HCT116 (cell line): Measurements from ENCODE around the gene SLC5A12. TPM values are rescaled to one million over a fixed set of nuclear protein-coding genes. Genes with fewer than 3 reads are reported as not detected.

Experiments used
- ATAC-seq: fragments of 200-7000 bp; cut with Tn5 transposase; 2 replicates; pipeline ENCODE4 v1.9.1; 2020; ENCODE audit warnings: mild to moderate bottlenecking, moderate library complexity
- BruUV-seq: library from RNA; stranded (reverse); fragments of 400-500 nt; replicated peaks from 2 replicates; lab custom pipeline; 2021; lab: Mats Ljungman, UMichigan
- CTCF ChIA-PET: fragments of 300-600 bp; sonication (Branson Sonifier 250); formaldehyde crosslinking; loops from one replicate; lab custom pipeline; 2021; ENCODE audit warnings: antibody characterized with exemption; lab: Charles Lee
- POLR2A ChIA-PET: fragments of 300-600, 350-600 bp; sonication (Branson Sonifier 250); formaldehyde crosslinking; loops from one replicate; lab custom pipeline; 2021; ENCODE audit warnings: antibody characterized with exemption; lab: Charles Lee
- RAD21 ChIA-PET, 2 experiments: fragments of 300-600 bp; sonication (Branson Sonifier 250); formaldehyde crosslinking; loops; one replicate each; lab custom pipeline; 2023; ENCODE audit warnings: low total read pairs in 2 of 2; ENCODE audit not compliant: uncharacterized antibody in 2 of 2, unreplicated experiment in 2 of 2, low non-redundant PET in 1 of 2; lab: Charles Lee
- DNase-seq: peaks from one replicate; pipeline ENCODE4 v3.0.0-alpha.2; 2010; ENCODE audit warnings: low read depth, low spot score
- H2AFZ ChIP-seq: fragments of 200-600 bp; shearing (Covaris generic), sonication (generic); 2 replicates; pipeline ENCODE4 v1.6.1; 2017; ENCODE audit warnings: low read depth, mixed run types, mixed read lengths, antibody characterized with exemption, low read length; ENCODE audit not compliant: poor library complexity, severe bottlenecking
- H3K27ac ChIP-seq: 2 replicates; pipeline ENCODE4 v1.5.1; 2012; ENCODE audit warnings: low read depth, low read length
- H3K27me3 ChIP-seq: fragments of 200-600 bp; sonication (generic); 2 replicates; pipeline ENCODE4 v1.6.1; 2016; ENCODE audit warnings: mixed run types, low read length, mixed read lengths; ENCODE audit not compliant: insufficient read depth
- H3K36me3 ChIP-seq, 2 experiments: fragments of 200-500 bp in 1 of 2; fragments of 200-600 bp in 1 of 2; sonication (Bioruptor generic) in 1 of 2; sonication (generic) in 1 of 2; 2 replicates each; pipeline versions ENCODE4 v1.5.1 to v1.6.1; 2014 to 2016; ENCODE audit warnings: low read length in 2 of 2, inconsistent platforms in 1 of 2, mixed read lengths in 1 of 2, mixed run types in 1 of 2; ENCODE audit not compliant: insufficient read depth in 2 of 2, control insufficient read depth in 1 of 2
- H3K4me1 ChIP-seq, 2 experiments: fragments of 200-600 bp in 1 of 2; sonication (generic) in 1 of 2; 2 replicates each; pipeline versions ENCODE4 v1.5.1 to v1.6.1; 2012 to 2017; ENCODE audit warnings: low read length in 2 of 2, inconsistent platforms in 1 of 2, mild to moderate bottlenecking in 1 of 2, mixed read lengths in 1 of 2, mixed run types in 1 of 2, moderate library complexity in 1 of 2; ENCODE audit not compliant: insufficient read depth in 2 of 2, control insufficient read depth in 1 of 2
- H3K4me2 ChIP-seq: fragments of 200-600 bp; sonication (generic); 2 replicates; pipeline ENCODE4 v1.6.1; 2017; ENCODE audit warnings: mixed run types, low read length, mixed read lengths
- H3K4me3 ChIP-seq, 2 experiments: fragments of 200-600 bp in 1 of 2; sonication (generic) in 1 of 2; replicated peaks in 1 of 2; 2 replicates each; pipeline ENCODE4 v1.5.1; 2011 to 2016; ENCODE audit warnings: low read length in 2 of 2, control low read depth in 1 of 2, low read depth in 1 of 2, mild to moderate bottlenecking in 1 of 2, mixed read lengths in 1 of 2, mixed run types in 1 of 2
- H3K79me2 ChIP-seq: fragments of 200-600 bp; sonication (generic); 2 replicates; pipeline ENCODE4 v1.6.1; 2017; ENCODE audit warnings: mild to moderate bottlenecking, mixed run types, low read length, moderate library complexity, mixed read lengths; ENCODE audit not compliant: insufficient read depth
- H3K9ac ChIP-seq: fragments of 200-600 bp; sonication (generic); 2 replicates; pipeline ENCODE4 v1.6.1; 2016; ENCODE audit warnings: low read length, mixed read lengths
- H3K9me2 ChIP-seq: fragments of 200-600 bp; sonication (generic), shearing (Covaris generic); 2 replicates; pipeline ENCODE4 v1.6.1; 2017; ENCODE audit warnings: mixed run types, mild to moderate bottlenecking, moderate library complexity; ENCODE audit not compliant: insufficient read depth
- H3K9me3 ChIP-seq, 2 experiments: fragments of 200-500 bp in 1 of 2; fragments of 200-600 bp in 1 of 2; sonication (Bioruptor generic) in 1 of 2; sonication (generic) in 1 of 2; 2 replicates each; pipeline ENCODE4 v1.6.1; 2014 to 2017; ENCODE audit warnings: low read length in 2 of 2, mixed read lengths in 2 of 2, inconsistent platforms in 1 of 2, low read depth in 1 of 2, mild to moderate bottlenecking in 1 of 2, mixed run types in 1 of 2, moderate library complexity in 1 of 2; ENCODE audit not compliant: control insufficient read depth in 1 of 2, insufficient read depth in 1 of 2
- H4K20me1 ChIP-seq: fragments of 200-600 bp; sonication (generic), shearing (Covaris generic); 2 replicates; pipeline ENCODE4 v1.6.1; 2017; ENCODE audit warnings: mixed run types, mild to moderate bottlenecking, moderate library complexity; ENCODE audit not compliant: insufficient read depth
- ELF1 ChIP-seq: IDR thresholded peaks from 2 replicates; pipeline ENCODE4 v1.6.1; 2012; ENCODE audit warnings: low read depth, borderline replicate concordance
- POLR2AphosphoS5 ChIP-seq: IDR thresholded peaks from 2 replicates; pipeline ENCODE4 v1.6.1; 2011; ENCODE audit warnings: mild to moderate bottlenecking, low read depth, low read length, moderate library complexity
- SIN3A ChIP-seq: IDR thresholded peaks from 2 replicates; pipeline ENCODE4 v1.6.1; 2012; ENCODE audit warnings: low read depth
- TCF7L2 ChIP-seq: IDR thresholded peaks from 2 replicates; pipeline ENCODE4 v1.7.0; 2011; ENCODE audit warnings: borderline replicate concordance, inconsistent platforms; ENCODE audit not compliant: insufficient read depth, insufficient read length; ENCODE audit errors: extremely low read depth
- intact Hi-C: fragments of 100-400 bp; cut with micrococcal nuclease; formaldehyde crosslinking; loops from 2 replicates; pipeline ENCODE4 v1.10.0; 2022
- total RNA-seq: library from RNA; stranded (reverse); gene quantifications from one replicate; pipeline ENCODE4 v1.2.1, GENCODE V29; 2021; ENCODE audit not compliant: unreplicated experiment
- TF ChIP-seq, protein P1 (sequence below): IDR thresholded peaks from 2 replicates; pipeline ENCODE4 v1.6.1; 2012; ENCODE audit warnings: low read depth

Gene SLC5A12
- total RNA-seq, 1 experiment from 2014 or later, result not detected

- no TSS peak for BruUV-seq
- Histone ChIP-seq H2AFZ (no peak overlapping the region), H3K9me3 (no peaks in the 10 kb centered on the region), H3K36me3 (no peaks in the 10 kb centered on the region), H3K27me3 (no peaks in the 10 kb centered on the region)
- TF ChIP-seq ELF1, result no peak
- no peak for TF ChIP-seq POLR2AphosphoS5
- TF ChIP-seq, all 23 proteins: peak for 0
- H3K9ac ChIP-seq, result no peak overlapping the region
- no peak overlapping the region for H3K4me2 ChIP-seq
- H4K20me1 ChIP-seq, result no peaks in the 10 kb centered on the region
- ATAC-seq (no peak), DNase-seq (no peak)
- no peaks in the 10 kb centered on the region for H3K79me2 ChIP-seq
- intact Hi-C loops, result no loop called here
- RAD21 ChIA-PET, result no interaction called here
- POLR2A ChIA-PET, result no interaction called here
- CTCF ChIA-PET, result no interaction called here
- no peaks in the 10 kb centered on the region for H3K4me1 ChIP-seq
- no peaks in the 10 kb centered on the region for H3K9me2 ChIP-seq
- no peak overlapping the region for H3K4me3 ChIP-seq
- no peak overlapping the region for H3K27ac ChIP-seq
Measured at GRCh38 chr11:26621132-26621531, 100.7 kb downstream of the SLC5A12 start.

DNA sequence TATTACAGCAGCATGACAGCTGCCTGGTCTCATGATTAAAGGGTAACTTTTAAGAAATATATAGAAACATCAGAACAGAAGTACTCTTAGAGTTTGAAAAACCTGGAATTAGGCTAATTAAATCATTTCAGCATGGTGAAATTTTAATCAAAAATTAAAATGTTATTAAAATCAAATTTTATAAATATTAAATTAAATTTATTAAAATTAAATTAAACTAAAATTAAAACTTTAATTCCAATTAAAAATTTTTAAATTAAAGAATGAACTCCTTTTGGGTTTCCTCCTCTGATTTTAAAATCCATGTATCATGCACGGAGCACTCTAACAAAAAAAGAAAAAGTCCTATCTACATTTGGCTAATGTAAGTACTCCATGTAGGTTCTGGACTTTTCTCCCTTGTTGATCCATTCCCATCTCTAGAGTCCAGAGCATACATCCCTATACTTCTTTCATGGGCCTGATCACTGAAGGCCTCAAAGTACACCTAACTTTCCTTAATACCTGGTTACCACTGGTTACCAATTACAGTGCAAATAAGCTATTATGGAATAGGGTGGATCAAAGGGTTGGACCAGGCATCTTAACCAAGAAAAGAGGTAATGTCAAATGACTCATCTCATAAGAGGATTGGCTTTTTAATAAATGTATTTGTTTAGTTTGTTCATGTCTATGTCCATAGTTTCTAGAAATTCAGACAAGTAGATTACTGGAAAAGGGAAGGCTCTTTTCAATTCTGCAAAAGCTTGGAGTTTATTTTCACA is 101.4 kb downstream of the SLC5A12 start:
- ChIA-PET RAD21 (no interaction called here), POLR2A (no interaction called here), CTCF (no interaction called here)
- BruUV-seq, result no TSS peak
- no peak for DNase-seq
- ATAC-seq, result no peak
- no peak overlapping the region for H2AFZ ChIP-seq
- no peaks in the 10 kb centered on the region for H3K9me3 ChIP-seq
- no peak overlapping the region for H3K9ac ChIP-seq
- no peak overlapping the region for H3K4me3 ChIP-seq
- H3K27ac ChIP-seq, result no peak overlapping the region
- H4K20me1 ChIP-seq, result no peaks in the 10 kb centered on the region
- no peaks in the 10 kb centered on the region for H3K36me3 ChIP-seq
- no peaks in the 10 kb centered on the region for H3K27me3 ChIP-seq
- intact Hi-C loops, result no loop called here
- TF ChIP-seq SIN3A (no peak), TCF7L2 (no peak)
- TF ChIP-seq, protein P1, sequence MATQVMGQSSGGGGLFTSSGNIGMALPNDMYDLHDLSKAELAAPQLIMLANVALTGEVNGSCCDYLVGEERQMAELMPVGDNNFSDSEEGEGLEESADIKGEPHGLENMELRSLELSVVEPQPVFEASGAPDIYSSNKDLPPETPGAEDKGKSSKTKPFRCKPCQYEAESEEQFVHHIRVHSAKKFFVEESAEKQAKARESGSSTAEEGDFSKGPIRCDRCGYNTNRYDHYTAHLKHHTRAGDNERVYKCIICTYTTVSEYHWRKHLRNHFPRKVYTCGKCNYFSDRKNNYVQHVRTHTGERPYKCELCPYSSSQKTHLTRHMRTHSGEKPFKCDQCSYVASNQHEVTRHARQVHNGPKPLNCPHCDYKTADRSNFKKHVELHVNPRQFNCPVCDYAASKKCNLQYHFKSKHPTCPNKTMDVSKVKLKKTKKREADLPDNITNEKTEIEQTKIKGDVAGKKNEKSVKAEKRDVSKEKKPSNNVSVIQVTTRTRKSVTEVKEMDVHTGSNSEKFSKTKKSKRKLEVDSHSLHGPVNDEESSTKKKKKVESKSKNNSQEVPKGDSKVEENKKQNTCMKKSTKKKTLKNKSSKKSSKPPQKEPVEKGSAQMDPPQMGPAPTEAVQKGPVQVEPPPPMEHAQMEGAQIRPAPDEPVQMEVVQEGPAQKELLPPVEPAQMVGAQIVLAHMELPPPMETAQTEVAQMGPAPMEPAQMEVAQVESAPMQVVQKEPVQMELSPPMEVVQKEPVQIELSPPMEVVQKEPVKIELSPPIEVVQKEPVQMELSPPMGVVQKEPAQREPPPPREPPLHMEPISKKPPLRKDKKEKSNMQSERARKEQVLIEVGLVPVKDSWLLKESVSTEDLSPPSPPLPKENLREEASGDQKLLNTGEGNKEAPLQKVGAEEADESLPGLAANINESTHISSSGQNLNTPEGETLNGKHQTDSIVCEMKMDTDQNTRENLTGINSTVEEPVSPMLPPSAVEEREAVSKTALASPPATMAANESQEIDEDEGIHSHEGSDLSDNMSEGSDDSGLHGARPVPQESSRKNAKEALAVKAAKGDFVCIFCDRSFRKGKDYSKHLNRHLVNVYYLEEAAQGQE, result no peak
- H3K79me2 ChIP-seq, result no peaks in the 10 kb centered on the region
- H3K4me2 ChIP-seq, result no peak overlapping the region
- no peaks in the 10 kb centered on the region for H3K4me1 ChIP-seq
- no peaks in the 10 kb centered on the region for H3K9me2 ChIP-seq
